HG03039 (cell line): ENCODE measurements around the gene SKAP1.

Experiments used
- ATAC-seq: cut with Tn5 transposase; IDR thresholded peaks from one replicate; pipeline ENCODE4 v1.9.1; 2021; ENCODE audit warnings: mild to moderate bottlenecking, moderate library complexity; ENCODE audit not compliant: unreplicated experiment

The SKAP1 gene

GRCh38 chr17:48179071-48179945 is 250.7 kb downstream of the SKAP1 start:
- ATAC-seq, result no peak

- ATAC-seq, result no peak
Observed at GRCh38 chr17:48178317-48178716, 251.7 kb downstream of the SKAP1 start.

GRCh38 chr17:48177816-48178215 is 252.2 kb downstream of the SKAP1 start:
- ATAC-seq, result no peak

- no peak for ATAC-seq
Observed at GRCh38 chr17:48176471-48176855, 253.6 kb downstream of the SKAP1 start.

GRCh38 chr17:48175692-48176470 is 254.1 kb downstream of the SKAP1 start:
- no peak for ATAC-seq

GRCh38 chr17:48174833-48175523 is 255.0 kb downstream of the SKAP1 start:
- ATAC-seq, result no peak

GRCh38 chr17:48173191-48173984 is 256.6 kb downstream of the SKAP1 start:
- no peak for ATAC-seq

GRCh38 chr17:48169926-48170325 is 260.1 kb downstream of the SKAP1 start:
- no peak for ATAC-seq

GRCh38 chr17:48163809-48164208 is 266.2 kb downstream of the SKAP1 start:
- ATAC-seq, result no peak

GRCh38 chr17:48162946-48163506 is 267.0 kb downstream of the SKAP1 start:
- no peak for ATAC-seq

- no peak for ATAC-seq
Observed at GRCh38 chr17:48162306-48162934, 267.6 kb downstream of the SKAP1 start.

- ATAC-seq, result no peak
Observed at GRCh38 chr17:48161127-48161905, 268.7 kb downstream of the SKAP1 start.

- no peak for ATAC-seq
Observed at GRCh38 chr17:48160177-48161081, 269.6 kb downstream of the SKAP1 start.

- no peak for ATAC-seq
Observed at GRCh38 chr17:48159232-48159631, 270.8 kb downstream of the SKAP1 start.

GRCh38 chr17:48155889-48156611 is 274.0 kb downstream of the SKAP1 start:
- ATAC-seq, result no peak

- ATAC-seq, result no peak
Observed at GRCh38 chr17:48153691-48154358, 276.2 kb downstream of the SKAP1 start.

GRCh38 chr17:48152289-48152688 is 277.7 kb downstream of the SKAP1 start:
- no peak for ATAC-seq
